ENCODE data around the gene NDUFS4. TPM values are rescaled to one million over a fixed set of nuclear protein-coding genes. Genes with fewer than 3 reads are reported as not detected.

The NDUFS4 gene
- total RNA-seq, 6 donors from 2014 or later: 19.9 to 68.5 (median 51.5) TPM

GRCh38 chr5:53671447-53671846 is 111.0 kb downstream of the NDUFS4 start:
- WGBS, 2 donors: 87 to 88% methylated on average over 3 of the region's 3 CpGs

DNA sequence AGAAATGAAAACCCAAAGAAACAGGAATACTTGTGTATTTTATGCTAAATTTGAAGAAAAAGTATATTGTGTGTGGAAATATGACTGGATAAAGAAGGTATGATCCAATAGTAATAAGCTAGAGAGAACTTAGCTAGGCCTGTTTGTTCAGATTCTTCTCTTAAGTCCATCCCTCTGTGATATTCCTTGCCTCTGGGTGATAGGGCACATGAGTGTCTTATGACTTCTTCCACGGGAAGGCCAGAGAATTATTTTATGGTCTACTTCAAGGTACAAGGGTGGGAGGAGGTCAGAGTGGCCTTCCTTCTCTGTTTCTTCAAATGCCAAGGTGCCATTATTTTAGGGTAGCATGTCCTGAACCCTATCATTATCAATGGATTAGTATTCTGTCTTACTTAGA is 113.7 kb downstream of the NDUFS4 start:
- Histone ChIP-seq H3K4me3 (no peak overlapping the region), H3K9me3 (no peaks in the 10 kb centered on the region), H3K27me3 (no peaks in the 10 kb centered on the region), H3K4me1 (no peaks in the 10 kb centered on the region), H3K36me3 (peaks cover 0 to 3% (median 0%) of the 10 kb centered on the region in 4 donors), H3K27ac (no peak overlapping the region)
- TF ChIP-seq POLR2A (IDR thresholded peaks at IDR 0.05): no peak
- no peak for TF ChIP-seq EP300 (IDR thresholded peaks at IDR 0.05)
- ATAC-seq (ENCODE audit: low FRiP score in 2 of 2) (no peak), DNase-seq (no peak)
- 81 to 82% methylated on average over 1 of the region's 1 CpG for WGBS, 2 donors

More at GRCh38 chr5:53671447-53671846, 111.0 kb downstream of the NDUFS4 start:
- no peak for TF ChIP-seq EP300 (IDR thresholded peaks at IDR 0.05)
- Histone ChIP-seq H3K4me1 (no peaks in the 10 kb centered on the region), H3K27ac (no peak overlapping the region), H3K27me3 (no peaks in the 10 kb centered on the region), H3K9me3 (no peaks in the 10 kb centered on the region), H3K36me3 (peaks cover 0 to 6% (median 0%) of the 10 kb centered on the region in 4 donors), H3K4me3 (no peak overlapping the region)
- DNase-seq (no peak), ATAC-seq (ENCODE audit: low FRiP score in 2 of 2) (no peak)

DNA sequence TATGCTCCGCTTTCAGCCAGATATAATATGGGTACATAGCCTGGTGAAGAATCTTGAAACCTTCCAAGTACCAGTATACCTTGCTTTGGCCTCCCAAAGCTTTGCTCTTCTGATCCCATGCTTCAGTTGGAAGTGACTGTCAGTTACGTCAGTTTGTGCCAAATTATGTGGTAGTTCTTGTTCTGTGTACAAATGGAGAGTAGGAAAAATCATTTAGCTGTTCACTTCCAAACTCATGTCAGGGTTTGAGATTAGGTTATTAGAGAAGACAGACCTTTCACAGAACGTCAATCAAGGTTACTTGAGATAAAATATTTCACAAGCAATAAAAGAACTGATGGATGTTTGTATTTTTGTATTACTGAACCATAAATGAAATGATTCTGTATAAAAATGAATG is 117.2 kb downstream of the NDUFS4 start:
- Histone ChIP-seq H3K27ac (no peak overlapping the region), H3K4me3 (no peak overlapping the region), H3K9me3 (no peaks in the 10 kb centered on the region), H3K36me3 (no peaks in the 10 kb centered on the region), H3K4me1 (no peaks in the 10 kb centered on the region), H3K27me3 (no peaks in the 10 kb centered on the region)
- 81 to 89% methylated on average over 3 of the region's 3 CpGs for WGBS, 2 donors
- TF ChIP-seq POLR2AphosphoS5 (IDR thresholded peaks at IDR 0.05) (no peak), POLR2A (IDR thresholded peaks at IDR 0.05) (no peak), EP300 (IDR thresholded peaks at IDR 0.05) (no peak)
- TF ChIP-seq, protein P1, sequence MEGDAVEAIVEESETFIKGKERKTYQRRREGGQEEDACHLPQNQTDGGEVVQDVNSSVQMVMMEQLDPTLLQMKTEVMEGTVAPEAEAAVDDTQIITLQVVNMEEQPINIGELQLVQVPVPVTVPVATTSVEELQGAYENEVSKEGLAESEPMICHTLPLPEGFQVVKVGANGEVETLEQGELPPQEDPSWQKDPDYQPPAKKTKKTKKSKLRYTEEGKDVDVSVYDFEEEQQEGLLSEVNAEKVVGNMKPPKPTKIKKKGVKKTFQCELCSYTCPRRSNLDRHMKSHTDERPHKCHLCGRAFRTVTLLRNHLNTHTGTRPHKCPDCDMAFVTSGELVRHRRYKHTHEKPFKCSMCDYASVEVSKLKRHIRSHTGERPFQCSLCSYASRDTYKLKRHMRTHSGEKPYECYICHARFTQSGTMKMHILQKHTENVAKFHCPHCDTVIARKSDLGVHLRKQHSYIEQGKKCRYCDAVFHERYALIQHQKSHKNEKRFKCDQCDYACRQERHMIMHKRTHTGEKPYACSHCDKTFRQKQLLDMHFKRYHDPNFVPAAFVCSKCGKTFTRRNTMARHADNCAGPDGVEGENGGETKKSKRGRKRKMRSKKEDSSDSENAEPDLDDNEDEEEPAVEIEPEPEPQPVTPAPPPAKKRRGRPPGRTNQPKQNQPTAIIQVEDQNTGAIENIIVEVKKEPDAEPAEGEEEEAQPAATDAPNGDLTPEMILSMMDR (IDR thresholded peaks at IDR 0.05): no peak
- DNase-seq (no peak), ATAC-seq (ENCODE audit: low FRiP score in 2 of 2) (no peak)

DNA sequence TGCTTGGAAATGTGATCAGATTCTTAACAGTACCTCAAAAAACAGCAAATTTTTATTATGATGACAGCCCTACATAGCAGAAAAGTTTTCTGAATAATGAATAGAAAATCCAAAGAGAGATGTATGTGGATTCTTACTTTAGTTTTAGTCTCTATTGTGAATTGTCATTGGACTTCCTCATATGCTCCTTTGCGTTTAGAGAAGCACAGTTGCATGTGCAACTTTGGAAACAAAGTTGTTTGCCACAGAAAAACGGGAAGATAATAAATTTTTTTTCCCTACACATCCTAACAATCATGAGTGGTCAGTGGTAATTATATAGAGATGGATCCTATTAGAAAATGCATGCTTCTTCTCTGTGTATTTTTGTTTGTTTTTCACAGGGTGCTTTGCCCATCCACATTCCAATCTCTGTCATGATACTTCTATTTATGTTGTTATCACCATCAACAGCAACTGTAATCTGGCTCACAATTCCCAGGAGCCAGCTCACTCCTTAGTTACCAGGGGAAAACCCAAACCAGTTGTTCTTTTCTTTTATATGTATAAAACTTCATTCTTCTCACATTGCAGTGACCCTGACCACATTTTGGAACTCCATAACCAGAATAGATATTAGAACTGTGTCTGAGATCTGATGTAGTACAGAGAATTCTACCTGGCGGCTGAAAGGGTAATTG is 118.7 kb downstream of the NDUFS4 start:
- DNase-seq: no peak
- peaks cover 0 to 10% (median 0%) of the 10 kb centered on the region in 4 donors for H3K36me3 ChIP-seq
- TF ChIP-seq, protein P1 (IDR thresholded peaks at IDR 0.05): no peak
- no peak for TF ChIP-seq POLR2A (IDR thresholded peaks at IDR 0.05)
- TF ChIP-seq EP300 (IDR thresholded peaks at IDR 0.05): no peak
- TF ChIP-seq POLR2AphosphoS5 (IDR thresholded peaks at IDR 0.05): no peak
- ATAC-seq (ENCODE audit: low FRiP score in 2 of 2): no peak
- no peaks in the 10 kb centered on the region for H3K9me3 ChIP-seq
- H3K4me1 ChIP-seq: no peaks in the 10 kb centered on the region
- no peaks in the 10 kb centered on the region for H3K27me3 ChIP-seq
- H3K4me3 ChIP-seq: no peak overlapping the region
- H3K27ac ChIP-seq: no peak overlapping the region
- 76 to 83% methylated on average over 3 of the region's 3 CpGs for WGBS, 2 donors

DNA sequence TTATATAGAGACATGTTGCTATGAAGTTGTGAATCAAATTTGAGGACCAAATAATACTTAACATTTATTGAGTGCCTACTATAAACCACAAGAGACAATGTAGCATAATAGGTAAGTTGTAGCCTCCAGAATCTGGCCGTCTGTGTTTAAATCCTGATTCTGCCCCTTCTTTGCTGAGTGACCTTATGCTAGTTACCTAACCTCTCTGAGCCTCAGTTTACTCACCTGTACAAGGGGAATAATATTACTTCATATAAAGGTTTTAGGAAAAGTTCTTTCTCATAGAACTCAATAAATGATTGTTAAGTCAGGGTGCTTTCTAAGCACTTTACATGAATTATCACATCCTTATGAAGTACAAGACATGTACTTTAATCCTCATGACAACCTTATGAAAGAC is 120.6 kb downstream of the NDUFS4 start:
- Histone ChIP-seq H3K36me3 (peaks cover 0 to 16% (median 0%) of the 10 kb centered on the region in 4 donors), H3K4me3 (no peak overlapping the region), H3K4me1 (no peaks in the 10 kb centered on the region), H3K9me3 (no peaks in the 10 kb centered on the region), H3K27ac (no peak overlapping the region), H3K27me3 (no peaks in the 10 kb centered on the region)
- DNase-seq (no peak), ATAC-seq (ENCODE audit: low FRiP score in 2 of 2) (no peak)
- 100% methylated on average over 1 of the region's 1 CpG for WGBS, 2 donors
- no peak for TF ChIP-seq EP300 (IDR thresholded peaks at IDR 0.05)
- TF ChIP-seq, protein P1 (IDR thresholded peaks at IDR 0.05): no peak
- TF ChIP-seq POLR2A (IDR thresholded peaks at IDR 0.05): no peak
- no peak for TF ChIP-seq POLR2AphosphoS5 (IDR thresholded peaks at IDR 0.05)

- H3K27me3 ChIP-seq: no peaks in the 10 kb centered on the region
- no peaks in the 10 kb centered on the region for H3K4me1 ChIP-seq
- DNase-seq (no peak), ATAC-seq (ENCODE audit: low FRiP score in 2 of 2) (no peak)
- no peak overlapping the region for H3K27ac ChIP-seq
- no peak overlapping the region for H3K4me3 ChIP-seq
- TF ChIP-seq, protein P1 (IDR thresholded peaks at IDR 0.05): no peak
- TF ChIP-seq POLR2AphosphoS5 (IDR thresholded peaks at IDR 0.05) (no peak), EP300 (IDR thresholded peaks at IDR 0.05) (no peak), POLR2A (IDR thresholded peaks at IDR 0.05) (no peak)
- H3K36me3 ChIP-seq: no peaks in the 10 kb centered on the region
- H3K9me3 ChIP-seq: peaks cover 23 to 35% (median 32%) of the 10 kb centered on the region in 4 donors
These were observed 130.6 kb downstream of the NDUFS4 start for GRCh38 chr5:53691014-53691413.

Measured in upper lobe of left lung (tissue), 6 donors.